Caco-2 (cell line): Measurements from ENCODE around the gene PRDM10. TPM values are rescaled to one million over a fixed set of nuclear protein-coding genes. Genes with fewer than 3 reads are reported as not detected.
A peak's percentile ranks its signal among the peaks of the same experiment; 100 is the strongest.
"Not testable (repeated sequence)": the region's sequence is repeated elsewhere in the genome, so short reads cannot be mapped to it uniquely, and the experiment has no call there.

Experiments used
- BruUV-seq: library from RNA; stranded (reverse); fragments of 400-500 nt; replicated peaks from 2 replicates; lab custom pipeline; 2021; lab: Mats Ljungman, UMichigan
- CTCF ChIA-PET: fragments of 300-600 bp; sonication (Branson Sonifier 250); formaldehyde crosslinking; loops from one replicate; lab custom pipeline; 2022; ENCODE audit warnings: antibody characterized with exemption; lab: Charles Lee
- POLR2A ChIA-PET: fragments of 300-600 bp; sonication (Branson Sonifier 250); formaldehyde crosslinking; loops from one replicate; lab custom pipeline; 2022; ENCODE audit warnings: antibody characterized with exemption; lab: Charles Lee
- DNase-seq, 2 experiments: peaks; one replicate each; pipeline versions ENCODE4 v3.0.0 to v3.0.0-alpha.2; 2020 to 2022
- H3K27me3 ChIP-seq: replicated peaks from 2 replicates; pipeline ENCODE4 v1.6.0; 2011; ENCODE audit warnings: low read length; ENCODE audit not compliant: control insufficient read depth, insufficient read depth
- H3K36me3 ChIP-seq: 2 replicates; pipeline ENCODE4 v1.5.1; 2011; ENCODE audit warnings: low read length; ENCODE audit not compliant: control insufficient read depth, insufficient read depth
- H3K4me1 ChIP-seq: fragments of 250-450 bp; sonication (Bioruptor Pico); 2 replicates; pipeline ENCODE4 v1.5.1; 2020; ENCODE audit warnings: mild to moderate bottlenecking
- H3K4me3 ChIP-seq: 2 replicates; pipeline ENCODE4 v1.5.1; 2011; ENCODE audit warnings: low read depth, mild to moderate bottlenecking, control low read depth, low read length
- H3K9me3 ChIP-seq: fragments of 250-450 bp; sonication (Bioruptor Pico); 2 replicates; pipeline ENCODE4 v1.5.1; 2020; ENCODE audit warnings: mild to moderate bottlenecking, moderate library complexity
- H3K27ac Mint-ChIP-seq: one replicate; pipeline ENCODE4 v1.8.0; 2022; ENCODE audit warnings: mixed read lengths; ENCODE audit not compliant: unreplicated experiment
- H3K27me3 Mint-ChIP-seq: one replicate; pipeline ENCODE4 v1.8.0; 2022; ENCODE audit warnings: mixed read lengths; ENCODE audit not compliant: insufficient read depth, unreplicated experiment
- H3K36me3 Mint-ChIP-seq: one replicate; pipeline ENCODE4 v1.8.0; 2022; ENCODE audit warnings: mild to moderate bottlenecking, mixed read lengths; ENCODE audit not compliant: insufficient read depth, unreplicated experiment
- H3K4me1 Mint-ChIP-seq: one replicate; pipeline ENCODE4 v1.8.0; 2022; ENCODE audit warnings: low read depth, mixed read lengths; ENCODE audit not compliant: unreplicated experiment
- H3K4me3 Mint-ChIP-seq: one replicate; pipeline ENCODE4 v1.8.0; 2022; ENCODE audit warnings: mild to moderate bottlenecking, moderate library complexity, mixed read lengths; ENCODE audit not compliant: unreplicated experiment
- H3K9me3 Mint-ChIP-seq: one replicate; pipeline ENCODE4 v1.8.0; 2022; ENCODE audit warnings: mixed read lengths; ENCODE audit not compliant: unreplicated experiment
- intact Hi-C: fragments of 100-400 bp; cut with micrococcal nuclease; formaldehyde crosslinking; loops from one replicate; pipeline ENCODE4 v1.10.0; 2022; ENCODE audit not compliant: unreplicated experiment
- total RNA-seq: library from RNA; stranded (reverse); gene quantifications from 2 replicates; pipeline ENCODE4 v1.2.3, GENCODE V29; 2022
- TF ChIP-seq, protein P1 (sequence below), 2 experiments: fragments of 200-600 bp in 1 of 2; IDR thresholded peaks; 1 replicate in 1 of 2; 2 replicates in 1 of 2; pipeline versions ENCODE4 v1.5.1 to v1.8.0; 2011 to 2022; ENCODE audit warnings: antibody characterized with exemption in 1 of 2, control low read depth in 1 of 2, inconsistent platforms in 1 of 2, low read depth in 1 of 2, low read length in 1 of 2, mild to moderate bottlenecking in 1 of 2, moderate library complexity in 1 of 2; ENCODE audit not compliant: insufficient read depth in 1 of 2, severe bottlenecking in 1 of 2, unreplicated experiment in 1 of 2

The PRDM10 gene
- total RNA-seq, 1 experiment from 2014 or later = 11.8 TPM

GRCh38 chr11:129972611-129973010 is 30.0 kb downstream of the PRDM10 start:
- H3K9me3 Mint-ChIP-seq = no peaks in the 10 kb centered on the region
- peaks cover 34% of the 10 kb centered on the region for H3K4me1 Mint-ChIP-seq
- Histone ChIP-seq H3K27me3 (no peaks in the 10 kb centered on the region), H3K4me1 (peaks cover 23% of the 10 kb centered on the region), H3K36me3 (no peaks in the 10 kb centered on the region), H3K4me3 (no peak overlapping the region), H3K9me3 (no peaks in the 10 kb centered on the region)
- no peaks in the 10 kb centered on the region for H3K36me3 Mint-ChIP-seq
- TF ChIP-seq, protein P1, sequence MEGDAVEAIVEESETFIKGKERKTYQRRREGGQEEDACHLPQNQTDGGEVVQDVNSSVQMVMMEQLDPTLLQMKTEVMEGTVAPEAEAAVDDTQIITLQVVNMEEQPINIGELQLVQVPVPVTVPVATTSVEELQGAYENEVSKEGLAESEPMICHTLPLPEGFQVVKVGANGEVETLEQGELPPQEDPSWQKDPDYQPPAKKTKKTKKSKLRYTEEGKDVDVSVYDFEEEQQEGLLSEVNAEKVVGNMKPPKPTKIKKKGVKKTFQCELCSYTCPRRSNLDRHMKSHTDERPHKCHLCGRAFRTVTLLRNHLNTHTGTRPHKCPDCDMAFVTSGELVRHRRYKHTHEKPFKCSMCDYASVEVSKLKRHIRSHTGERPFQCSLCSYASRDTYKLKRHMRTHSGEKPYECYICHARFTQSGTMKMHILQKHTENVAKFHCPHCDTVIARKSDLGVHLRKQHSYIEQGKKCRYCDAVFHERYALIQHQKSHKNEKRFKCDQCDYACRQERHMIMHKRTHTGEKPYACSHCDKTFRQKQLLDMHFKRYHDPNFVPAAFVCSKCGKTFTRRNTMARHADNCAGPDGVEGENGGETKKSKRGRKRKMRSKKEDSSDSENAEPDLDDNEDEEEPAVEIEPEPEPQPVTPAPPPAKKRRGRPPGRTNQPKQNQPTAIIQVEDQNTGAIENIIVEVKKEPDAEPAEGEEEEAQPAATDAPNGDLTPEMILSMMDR (IDR thresholded peaks at IDR 0.05; ENCODE audit: insufficient read depth in 1 of 2, low read depth in 1 of 2, low read length in 1 of 2, severe bottlenecking in 1 of 2, unreplicated experiment in 1 of 2) = no peak
- intact Hi-C loops = loop anchor here (1.0 to 2.0 kb wide), 2 partner anchors 30 kb away; partner anchors contain the start of gene PRDM10
- no TSS peak for BruUV-seq
- no peak overlapping the region for H3K4me3 Mint-ChIP-seq
- no peaks in the 10 kb centered on the region for H3K27me3 Mint-ChIP-seq
- CTCF ChIA-PET = interaction anchor here (1.8 to 2.6 kb wide), 3 partner anchors 49 to 174 kb away, joined by 10 to 23 read pairs (median 10); no protein-coding TSS in a partner anchor
- H3K27ac Mint-ChIP-seq = no peak overlapping the region
- DNase-seq = no peak
- POLR2A ChIA-PET = interaction anchor here (0.5 to 2.2 kb wide), 3 partner anchors 30 to 41 kb away, joined by 3 to 44 read pairs (median 7); partner anchors contain the start of gene PRDM10

DNA sequence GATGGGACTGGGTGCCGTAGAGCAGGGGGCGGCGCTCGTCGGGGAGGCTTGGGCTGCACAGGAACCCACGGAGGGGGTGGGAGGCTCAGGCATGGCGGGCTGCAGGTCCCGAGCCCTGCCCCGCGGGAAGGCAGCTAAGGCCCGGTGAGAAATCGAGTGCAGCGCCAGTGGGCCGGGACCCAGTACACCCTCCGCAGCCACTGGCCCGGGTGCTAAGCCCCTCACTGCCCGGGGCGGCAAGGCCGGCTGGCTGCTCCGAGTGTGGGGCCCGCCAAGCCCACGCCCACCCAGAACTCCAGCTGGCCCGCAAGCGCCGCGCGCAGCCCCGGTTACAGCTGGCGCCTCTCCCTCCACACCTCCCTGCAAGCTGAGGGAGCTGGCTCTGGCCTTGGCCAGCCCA is 30.8 kb downstream of the PRDM10 start:
- POLR2A ChIA-PET = interaction anchor here (0.6 kb wide), 1 partner anchor 156 kb away, joined by 4 read pairs; no protein-coding TSS in a partner anchor
- not testable (repeated sequence) for H3K9me3 ChIP-seq, H3K27ac Mint-ChIP-seq, H3K36me3 ChIP-seq, H3K27me3 Mint-ChIP-seq, H3K27me3 ChIP-seq, H3K9me3 Mint-ChIP-seq, H3K4me3 Mint-ChIP-seq, H3K4me3 ChIP-seq, H3K36me3 Mint-ChIP-seq, BruUV-seq
- DNase-seq = peak in 1 of 2 experiments; percentile 30
- H3K4me1 ChIP-seq = peaks cover 23% of the 10 kb centered on the region
- CTCF ChIA-PET = interaction anchor here (1.8 to 2.6 kb wide), 2 partner anchors 160 to 174 kb away, joined by 5 to 10 read pairs; no protein-coding TSS in a partner anchor
- H3K4me1 Mint-ChIP-seq = peaks cover 34% of the 10 kb centered on the region
- intact Hi-C loops = loop anchor here (2.0 kb wide), 1 partner anchor 29 kb away; no protein-coding TSS in a partner anchor

DNA sequence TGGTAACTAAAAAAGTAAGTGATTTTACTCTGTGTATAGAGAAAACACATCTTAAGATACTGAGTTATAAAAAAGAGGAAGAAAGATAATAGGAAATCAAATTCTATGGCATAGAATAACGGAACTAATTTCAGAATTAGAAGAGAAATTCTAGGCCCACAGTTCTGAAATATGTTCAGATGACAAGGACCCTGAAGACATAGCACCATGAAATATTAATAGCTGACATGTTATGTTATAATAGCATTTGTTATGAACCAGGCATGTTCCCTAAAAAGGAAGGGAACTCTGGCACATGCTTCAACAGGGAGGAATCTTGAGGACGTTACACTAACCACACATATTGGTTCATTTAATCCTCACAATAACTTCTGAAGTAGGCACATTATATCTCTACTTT is 32.7 kb downstream of the PRDM10 start:
- ChIA-PET CTCF (interaction anchor here (1.8 kb wide), 1 partner anchor 162 kb away, joined by 5 read pairs; no protein-coding TSS in a partner anchor), POLR2A (no interaction called here)
- no peak overlapping the region for H3K4me3 ChIP-seq
- H3K36me3 Mint-ChIP-seq = no peaks in the 10 kb centered on the region
- H3K4me1 ChIP-seq = peaks cover 23% of the 10 kb centered on the region
- no peak overlapping the region for H3K4me3 Mint-ChIP-seq
- no peaks in the 10 kb centered on the region for H3K27me3 Mint-ChIP-seq
- H3K27ac Mint-ChIP-seq = no peak overlapping the region
- no peaks in the 10 kb centered on the region for H3K9me3 Mint-ChIP-seq
- DNase-seq = no peak
- TF ChIP-seq, protein P1 (IDR thresholded peaks at IDR 0.05; ENCODE audit: insufficient read depth in 1 of 2, low read depth in 1 of 2, low read length in 1 of 2, severe bottlenecking in 1 of 2, unreplicated experiment in 1 of 2) = no peak
- H3K27me3 ChIP-seq = no peaks in the 10 kb centered on the region
- no TSS peak for BruUV-seq
- H3K36me3 ChIP-seq = no peaks in the 10 kb centered on the region
- H3K9me3 ChIP-seq = no peaks in the 10 kb centered on the region
- intact Hi-C loops = no loop called here
- peaks cover 34% of the 10 kb centered on the region for H3K4me1 Mint-ChIP-seq
